ENCODE measurements around the gene MESP2. TPM values are rescaled to one million over a fixed set of nuclear protein-coding genes. Genes with fewer than 3 reads are reported as not detected.

The MESP2 gene
- total and polyA plus RNA-seq, 3 donors from 2014 or later, result 1.3 to 2.9 (median 2.2) TPM

DNA sequence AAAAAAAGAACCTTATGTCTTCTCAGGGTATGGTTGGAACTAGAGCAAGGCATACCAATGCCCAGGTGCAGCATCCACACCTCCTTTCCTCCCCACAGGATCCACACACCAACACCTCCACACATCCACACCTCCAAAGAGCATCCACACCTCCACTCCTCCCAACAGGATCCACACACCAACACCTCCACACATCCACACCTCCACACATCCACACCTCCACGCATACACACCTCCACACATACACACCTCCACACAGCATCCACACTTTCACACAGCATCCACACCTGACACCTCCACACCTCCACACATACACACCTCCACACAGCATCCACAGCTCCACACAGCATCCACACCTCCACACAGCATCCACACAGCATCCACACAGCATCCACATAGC, 30.4 kb upstream of the MESP2 start:
- DNase-seq, result no peak
- H3K4me1 ChIP-seq, result peaks cover 6% of the 10 kb centered on the region
- no peak overlapping the region for H3K27ac ChIP-seq
- TF ChIP-seq, protein P1, sequence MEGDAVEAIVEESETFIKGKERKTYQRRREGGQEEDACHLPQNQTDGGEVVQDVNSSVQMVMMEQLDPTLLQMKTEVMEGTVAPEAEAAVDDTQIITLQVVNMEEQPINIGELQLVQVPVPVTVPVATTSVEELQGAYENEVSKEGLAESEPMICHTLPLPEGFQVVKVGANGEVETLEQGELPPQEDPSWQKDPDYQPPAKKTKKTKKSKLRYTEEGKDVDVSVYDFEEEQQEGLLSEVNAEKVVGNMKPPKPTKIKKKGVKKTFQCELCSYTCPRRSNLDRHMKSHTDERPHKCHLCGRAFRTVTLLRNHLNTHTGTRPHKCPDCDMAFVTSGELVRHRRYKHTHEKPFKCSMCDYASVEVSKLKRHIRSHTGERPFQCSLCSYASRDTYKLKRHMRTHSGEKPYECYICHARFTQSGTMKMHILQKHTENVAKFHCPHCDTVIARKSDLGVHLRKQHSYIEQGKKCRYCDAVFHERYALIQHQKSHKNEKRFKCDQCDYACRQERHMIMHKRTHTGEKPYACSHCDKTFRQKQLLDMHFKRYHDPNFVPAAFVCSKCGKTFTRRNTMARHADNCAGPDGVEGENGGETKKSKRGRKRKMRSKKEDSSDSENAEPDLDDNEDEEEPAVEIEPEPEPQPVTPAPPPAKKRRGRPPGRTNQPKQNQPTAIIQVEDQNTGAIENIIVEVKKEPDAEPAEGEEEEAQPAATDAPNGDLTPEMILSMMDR (IDR thresholded peaks at IDR 0.05), result no peak
- no peak for TF ChIP-seq POLR2A (IDR thresholded peaks at IDR 0.05)
- intact Hi-C loops (cut with DNase I; ENCODE audit: low total_unique reads), result no loop called here
- no peaks in the 10 kb centered on the region for H3K36me3 ChIP-seq (ENCODE audit: low read depth, missing control alignments)
- H3K27me3 ChIP-seq, result no peaks in the 10 kb centered on the region
- 0 to 89% methylated on average over 1 of the region's 1 CpG for WGBS, 2 donors
- no peaks in the 10 kb centered on the region for H3K9me3 ChIP-seq
- no peak overlapping the region for H3K4me3 ChIP-seq

DNA sequence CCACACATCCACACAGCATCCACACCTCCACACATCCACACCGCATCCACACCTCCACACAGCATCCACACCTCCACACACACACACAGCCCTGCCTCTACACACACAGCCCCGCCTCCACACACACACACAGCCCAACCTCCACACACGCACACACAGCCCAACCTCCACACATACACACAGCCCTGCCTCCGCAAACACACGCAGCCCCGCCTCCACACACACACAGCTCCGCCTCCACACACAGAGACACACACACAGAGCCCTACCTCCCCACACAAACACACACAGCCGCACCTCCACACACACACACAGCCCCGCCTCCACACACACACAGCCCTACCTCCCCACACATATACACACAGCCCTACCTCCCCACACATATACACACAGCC, 29.7 kb upstream of the MESP2 start:
- intact Hi-C loops (cut with DNase I; ENCODE audit: low total_unique reads), result no loop called here
- Histone ChIP-seq H3K9me3 (no peaks in the 10 kb centered on the region), H3K27ac (no peak overlapping the region), H3K4me3 (no peak overlapping the region), H3K27me3 (no peaks in the 10 kb centered on the region), H3K4me1 (peaks cover 9% of the 10 kb centered on the region), H3K36me3 (ENCODE audit: low read depth, missing control alignments) (no peaks in the 10 kb centered on the region)
- TF ChIP-seq POLR2A (IDR thresholded peaks at IDR 0.05), result no peak
- TF ChIP-seq, protein P1 (IDR thresholded peaks at IDR 0.05), result no peak
- 78 to 91% methylated on average over 9 of the region's 9 CpGs for WGBS, 2 donors
- DNase-seq, result no peak

DNA sequence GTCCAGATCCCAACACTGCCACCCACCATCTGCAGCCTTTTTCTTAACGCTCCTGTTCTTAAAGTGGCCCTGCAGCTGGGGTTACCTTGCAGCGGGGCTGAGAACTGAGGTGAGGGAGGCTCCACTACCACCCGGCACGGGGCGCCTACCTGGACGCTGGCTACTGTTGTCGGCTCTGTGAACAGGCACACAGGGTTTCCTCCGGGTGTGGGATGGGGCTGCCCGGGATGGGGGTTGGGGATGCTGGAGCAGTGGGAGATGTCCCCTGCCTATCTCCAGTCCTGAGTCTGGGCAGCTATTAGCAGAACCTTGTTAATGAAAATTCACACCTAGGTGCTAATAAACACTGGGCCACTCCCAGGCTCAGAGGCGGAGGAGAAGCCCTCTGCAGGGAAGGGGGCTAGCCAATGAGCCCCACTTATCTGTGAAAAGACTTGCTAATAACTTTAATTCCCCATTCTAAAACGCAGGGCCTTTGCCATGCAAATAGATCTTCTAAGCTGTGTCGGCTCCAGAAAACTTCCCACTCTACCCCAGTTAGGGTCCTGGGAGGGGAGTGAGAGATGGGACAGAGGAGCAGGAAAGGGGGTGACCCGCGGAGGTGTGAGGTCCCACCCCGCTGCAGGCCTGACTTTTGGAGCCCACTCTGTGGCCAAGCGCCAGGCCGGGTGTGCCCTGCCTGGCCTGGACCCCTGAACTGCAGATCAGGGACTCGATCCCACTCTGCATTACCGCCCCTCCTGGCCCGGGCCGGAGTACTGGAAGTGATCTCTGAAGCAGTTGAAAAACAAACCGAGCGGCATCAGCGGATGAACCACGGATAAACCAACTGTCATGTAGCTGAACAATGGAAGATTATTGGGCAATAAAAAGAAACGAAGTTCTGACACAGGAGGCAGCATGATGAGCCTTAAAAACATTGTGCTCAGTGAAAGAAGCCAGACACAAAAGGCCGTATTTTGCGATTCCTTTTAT, 28.1 kb upstream of the MESP2 start:
- DNase-seq, result no peak
- H3K9me3 ChIP-seq, result no peaks in the 10 kb centered on the region
- WGBS, 2 donors, result 71 to 78% methylated on average over 26 to 28 of the region's 28 CpGs
- intact Hi-C loops (cut with DNase I; ENCODE audit: low total_unique reads), result no loop called here
- peaks cover 10% of the 10 kb centered on the region for H3K4me1 ChIP-seq
- no peak overlapping the region for H3K4me3 ChIP-seq
- no peaks in the 10 kb centered on the region for H3K27me3 ChIP-seq
- H3K27ac ChIP-seq, result no peak overlapping the region
- no peaks in the 10 kb centered on the region for H3K36me3 ChIP-seq (ENCODE audit: low read depth, missing control alignments)
- TF ChIP-seq, protein P1 (IDR thresholded peaks at IDR 0.05), result no peak
- TF ChIP-seq POLR2A (IDR thresholded peaks at IDR 0.05), result no peak

DNA sequence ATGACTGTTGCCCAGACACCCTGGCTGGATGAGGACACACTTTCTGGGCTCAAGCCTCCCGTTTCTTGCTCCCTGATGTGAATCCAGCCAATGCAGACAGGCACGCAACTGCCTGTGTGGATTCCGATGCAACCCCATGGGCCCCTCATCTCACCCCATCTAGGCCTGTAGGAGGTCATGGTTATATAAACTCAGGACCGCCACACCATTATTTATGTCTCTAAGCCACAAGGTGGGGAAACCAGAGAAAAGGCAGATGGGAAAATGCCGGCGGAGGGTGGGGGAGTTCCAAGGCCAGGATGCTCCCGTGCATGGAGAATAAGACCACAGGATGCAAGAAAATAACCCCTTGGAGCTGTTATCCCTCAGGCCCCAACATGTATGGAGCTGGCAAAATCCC, 27.1 kb upstream of the MESP2 start:
- Histone ChIP-seq H3K27me3 (no peaks in the 10 kb centered on the region), H3K4me3 (no peak overlapping the region), H3K36me3 (ENCODE audit: low read depth, missing control alignments) (no peaks in the 10 kb centered on the region), H3K27ac (no peak overlapping the region), H3K4me1 (peaks cover 10% of the 10 kb centered on the region), H3K9me3 (no peaks in the 10 kb centered on the region)
- DNase-seq, result no peak
- TF ChIP-seq POLR2A (IDR thresholded peaks at IDR 0.05), result no peak
- TF ChIP-seq, protein P1 (IDR thresholded peaks at IDR 0.05), result no peak
- intact Hi-C loops (cut with DNase I; ENCODE audit: low total_unique reads), result no loop called here
- 76 to 92% methylated on average over 6 to 7 of the region's 7 CpGs for WGBS, 2 donors
